GM18511 (cell line): ENCODE data around the gene NDST3.
A peak's percentile ranks its signal among the peaks of the same experiment; 100 is the strongest.
"Not testable (repeated sequence)": the region's sequence is repeated elsewhere in the genome, so short reads cannot be mapped to it uniquely, and the experiment has no call there.

Source experiments
- ATAC-seq: cut with Tn5 transposase; IDR thresholded peaks from one replicate; pipeline ENCODE4 v1.9.1; 2021; ENCODE audit warnings: mild to moderate bottlenecking, moderate library complexity; ENCODE audit not compliant: unreplicated experiment

Gene NDST3

GRCh38 chr4:118266145-118266496 is 231.8 kb downstream of the NDST3 start:
- ATAC-seq = not testable (repeated sequence)

GRCh38 chr4:118268780-118269179 is 234.5 kb downstream of the NDST3 start:
- ATAC-seq = no peak

GRCh38 chr4:118270492-118270891 is 236.2 kb downstream of the NDST3 start:
- peak; percentile 59 for ATAC-seq

- ATAC-seq = no peak
These were observed 237.5 kb downstream of the NDST3 start for GRCh38 chr4:118271788-118272187.

GRCh38 chr4:118273642-118274041 is 239.4 kb downstream of the NDST3 start:
- no peak for ATAC-seq

- ATAC-seq = no peak
These were observed 242.3 kb downstream of the NDST3 start for GRCh38 chr4:118276580-118276979.

GRCh38 chr4:118277243-118277642 is 243.0 kb downstream of the NDST3 start:
- ATAC-seq = no peak

GRCh38 chr4:118278473-118279274 is 244.4 kb downstream of the NDST3 start:
- ATAC-seq = peak; percentile 83

- ATAC-seq = no peak
These were observed 245.0 kb downstream of the NDST3 start for GRCh38 chr4:118279328-118279727.

- no peak for ATAC-seq
These were observed 245.7 kb downstream of the NDST3 start for GRCh38 chr4:118279920-118280432.

- ATAC-seq = no peak
These were observed 246.4 kb downstream of the NDST3 start for GRCh38 chr4:118280501-118281218.

GRCh38 chr4:118281611-118282442 is 247.5 kb downstream of the NDST3 start:
- no peak for ATAC-seq

- no peak for ATAC-seq
These were observed 248.4 kb downstream of the NDST3 start for GRCh38 chr4:118282692-118283091.

- ATAC-seq = peak; percentile 60
These were observed 249.9 kb downstream of the NDST3 start for GRCh38 chr4:118284169-118284568.

GRCh38 chr4:118285931-118286330 is 251.6 kb downstream of the NDST3 start:
- no peak for ATAC-seq

- ATAC-seq = no peak
These were observed 252.4 kb downstream of the NDST3 start for GRCh38 chr4:118286685-118287084.

GRCh38 chr4:118287711-118288451 is 253.6 kb downstream of the NDST3 start:
- no peak for ATAC-seq

GRCh38 chr4:118289794-118290193 is 255.5 kb downstream of the NDST3 start:
- ATAC-seq = no peak

- ATAC-seq = no peak
These were observed 256.7 kb downstream of the NDST3 start for GRCh38 chr4:118290951-118291350.

- no peak for ATAC-seq
These were observed 262.4 kb downstream of the NDST3 start for GRCh38 chr4:118296729-118297128.
